Prostate gland (tissue), 2 donors: ENCODE measurements around the gene NLGN2.

Experiments
- CTCF ChIP-seq, 4 experiments: fragments of 200-600 bp in 2 of 4; fragments of 450-650 bp in 2 of 4; sonication (generic) in 2 of 4; IDR thresholded peaks; 1 replicate in 3 of 4; 2 replicates in 1 of 4; pipeline ENCODE4 v1.5.1; 2016 to 2019; ENCODE audit warnings: antibody characterized with exemption in 4 of 4, mild to moderate bottlenecking in 2 of 4, moderate library complexity in 2 of 4
- POLR2A ChIP-seq: fragments of 450-650 bp; IDR thresholded peaks from one replicate; pipeline ENCODE4 v1.6.1; 2016; ENCODE audit warnings: antibody characterized with exemption, mild to moderate bottlenecking
- POLR2AphosphoS5 ChIP-seq: sonication (generic); formaldehyde crosslinking; IDR thresholded peaks from one replicate; pipeline ENCODE4 v1.6.1; 2017; ENCODE audit warnings: antibody characterized with exemption

- TF ChIP-seq CTCF (IDR thresholded peaks at IDR 0.05) = no peak
- no peak for TF ChIP-seq POLR2A
- no peak for TF ChIP-seq POLR2AphosphoS5
These were observed 563 bp upstream of the NLGN2 start for GRCh38 chr17:7407082-7407481.
